CD8-positive, alpha-beta memory T cell (primary cell): ENCODE measurements around the gene SMG7. TPM values are rescaled to one million over a fixed set of nuclear protein-coding genes. Genes with fewer than 3 reads are reported as not detected.

ENCODE experiments used
- CTCF ChIA-PET: fragments of 350-600 bp; sonication (Branson Sonifier 250); formaldehyde crosslinking; loops from one replicate; lab custom pipeline; 2021; ENCODE audit warnings: antibody characterized with exemption; lab: Charles Lee
- POLR2A ChIA-PET: fragments of 350-600 bp; sonication (Branson Sonifier 250); formaldehyde crosslinking; loops from one replicate; lab custom pipeline; 2021; ENCODE audit warnings: antibody characterized with exemption; lab: Charles Lee
- DNase-seq, 5 donors: peaks; one replicate each; pipeline versions ENCODE4 v3.0.0 to v3.0.0-alpha.2; 2020 to 2022; ENCODE audit warnings: mixed read lengths in 1 of 5
- H3K27ac ChIP-seq: one replicate; pipeline ENCODE4 v1.7.0; 2013; ENCODE audit warnings: low read depth, mild to moderate bottlenecking, low read length, moderate library complexity
- H3K27me3 ChIP-seq: 2 replicates; pipeline ENCODE4 v1.7.0; 2013; ENCODE audit warnings: low read length, mild to moderate bottlenecking; ENCODE audit not compliant: insufficient read depth, poor library complexity, severe bottlenecking
- H3K36me3 ChIP-seq: 2 replicates; pipeline ENCODE4 v1.7.0; 2013; ENCODE audit warnings: mild to moderate bottlenecking, low read length, moderate library complexity; ENCODE audit not compliant: insufficient read depth
- H3K4me1 ChIP-seq: 2 replicates; pipeline ENCODE4 v1.7.0; 2013; ENCODE audit warnings: mild to moderate bottlenecking, low read length, moderate library complexity; ENCODE audit not compliant: insufficient read depth
- H3K4me3 ChIP-seq: 2 replicates; pipeline ENCODE4 v1.7.0; 2013; ENCODE audit warnings: mild to moderate bottlenecking, low read length
- H3K9me3 ChIP-seq: 2 replicates; pipeline ENCODE4 v1.7.0; 2013; ENCODE audit warnings: mild to moderate bottlenecking, low read length
- H3K27ac Mint-ChIP-seq, 8 donors: one replicate each; pipeline ENCODE4 v1.8.0; 2020 to 2021; ENCODE audit warnings: mixed read lengths in 8 of 8, mild to moderate bottlenecking in 6 of 8, inconsistent platforms in 3 of 8, moderate library complexity in 3 of 8
- H3K27me3 Mint-ChIP-seq, 2 donors: one replicate each; pipeline ENCODE4 v1.8.0; 2020 to 2021; ENCODE audit warnings: mixed read lengths in 2 of 2, mild to moderate bottlenecking in 1 of 2, moderate library complexity in 1 of 2
- H3K36me3 Mint-ChIP-seq, 3 donors: one replicate each; pipeline ENCODE4 v1.8.0; 2020 to 2021; ENCODE audit warnings: mixed read lengths in 3 of 3, inconsistent platforms in 1 of 3, mild to moderate bottlenecking in 1 of 3
- H3K4me1 Mint-ChIP-seq, 3 donors: one replicate each; pipeline ENCODE4 v1.8.0; 2020 to 2021; ENCODE audit warnings: mixed read lengths in 3 of 3, inconsistent platforms in 1 of 3, mild to moderate bottlenecking in 1 of 3
- H3K4me3 Mint-ChIP-seq, 7 donors: one replicate each; pipeline ENCODE4 v1.8.0; 2020 to 2021; ENCODE audit warnings: mixed read lengths in 7 of 7, mild to moderate bottlenecking in 6 of 7, moderate library complexity in 4 of 7, inconsistent platforms in 2 of 7
- H3K9me3 Mint-ChIP-seq, 5 donors: one replicate each; pipeline ENCODE4 v1.8.0; 2020 to 2022; ENCODE audit warnings: mixed read lengths in 5 of 5, mild to moderate bottlenecking in 3 of 5, moderate library complexity in 2 of 5, inconsistent platforms in 1 of 5
- polyA plus RNA-seq: library from polyadenylated mRNA; unstranded; fragments of 300-500 nt; fragmentation: Illumina TruSeq; gene quantifications from one replicate; pipeline ENCODE4 v1.2.3, GENCODE V29; 2021
- total RNA-seq, 2 experiments: library from RNA; stranded (reverse); gene quantifications; one replicate each; pipeline ENCODE4 v1.2.3, GENCODE V29; 2021

Gene SMG7
- total and polyA plus RNA-seq, 3 experiments from 2014 or later: 30.5 to 74.7 (median 72.7) TPM

- CTCF ChIA-PET: interaction anchor here (0.7 to 1.1 kb wide), 5 partner anchors 18 to 214 kb away, joined by 3 to 6 read pairs (median 3); no protein-coding TSS in a partner anchor
- DNase-seq: peak; percentile 60 to 84 (median 71)
- Histone ChIP-seq H3K4me1 (peaks cover 28% of the 10 kb centered on the region), H3K4me3 (peak overlapping the region; percentile 95), H3K27me3 (no peaks in the 10 kb centered on the region), H3K9me3 (no peaks in the 10 kb centered on the region), H3K36me3 (peaks cover 2% of the 10 kb centered on the region), H3K27ac (peak overlapping the region; percentile 99)
- POLR2A ChIA-PET: interaction anchor here (0.6 to 1.0 kb wide), 2 partner anchors 47 to 213 kb away, joined by 3 read pairs; no protein-coding TSS in a partner anchor
- H3K27me3 Mint-ChIP-seq: peaks cover 0 to 6% of the 10 kb centered on the region in 2 donors
- H3K4me1 Mint-ChIP-seq: peaks cover 26 to 30% (median 29%) of the 10 kb centered on the region in 3 donors
- H3K9me3 Mint-ChIP-seq: no peaks in the 10 kb centered on the region
- H3K27ac Mint-ChIP-seq: peak overlapping the region; percentile 96 to 100 (median 100)
- H3K36me3 Mint-ChIP-seq: peaks cover 0 to 26% (median 0%) of the 10 kb centered on the region in 3 donors
- H3K4me3 Mint-ChIP-seq: peak overlapping the region; percentile 96 to 100 (median 99)
These were observed 1.1 kb upstream of the SMG7 start for GRCh38 chr1:183470961-183471742.

GRCh38 chr1:183471743-183472487 is 384 bp upstream of the SMG7 start:
- peak; percentile 95 to 98 (median 96) for DNase-seq
- H3K4me1 ChIP-seq: peaks cover 35% of the 10 kb centered on the region
- CTCF ChIA-PET: interaction anchor here (0.8 to 1.7 kb wide), 4 partner anchors 14 to 162 kb away, joined by 3 to 4 read pairs (median 3); no protein-coding TSS in a partner anchor
- Mint-ChIP-seq H3K27ac (peak overlapping the region; percentile 96 to 100 (median 100)), H3K27me3 (peaks cover 0 to 6% of the 10 kb centered on the region in 2 donors), H3K9me3 (no peaks in the 10 kb centered on the region), H3K36me3 (peaks cover 0 to 26% (median 0%) of the 10 kb centered on the region in 3 donors), H3K4me1 (peaks cover 26 to 30% (median 29%) of the 10 kb centered on the region in 3 donors), H3K4me3 (peak overlapping the region; percentile 96 to 100 (median 99))
- H3K27ac ChIP-seq: peak overlapping the region; percentile 99
- H3K9me3 ChIP-seq: no peaks in the 10 kb centered on the region
- H3K4me3 ChIP-seq: peak overlapping the region; percentile 95
- H3K36me3 ChIP-seq: peaks cover 2% of the 10 kb centered on the region
- H3K27me3 ChIP-seq: no peaks in the 10 kb centered on the region
- POLR2A ChIA-PET: no interaction called here

- Histone ChIP-seq H3K4me3 (peak overlapping the region; percentile 95), H3K9me3 (no peaks in the 10 kb centered on the region), H3K36me3 (peaks cover 2% of the 10 kb centered on the region), H3K4me1 (peaks cover 47% of the 10 kb centered on the region), H3K27ac (peak overlapping the region; percentile 99), H3K27me3 (no peaks in the 10 kb centered on the region)
- peaks cover 0 to 26% (median 0%) of the 10 kb centered on the region in 3 donors for H3K36me3 Mint-ChIP-seq
- POLR2A ChIA-PET: no interaction called here
- H3K27ac Mint-ChIP-seq: peak overlapping the region; percentile 88 to 100 (median 99)
- CTCF ChIA-PET: interaction anchor here (1.1 to 1.7 kb wide), 2 partner anchors 62 to 150 kb away, joined by 3 to 4 read pairs; no protein-coding TSS in a partner anchor
- peaks cover 0 to 6% of the 10 kb centered on the region in 2 donors for H3K27me3 Mint-ChIP-seq
- peak overlapping the region; percentile 96 to 100 (median 99) for H3K4me3 Mint-ChIP-seq
- H3K4me1 Mint-ChIP-seq: peaks cover 32 to 35% (median 35%) of the 10 kb centered on the region in 3 donors
- DNase-seq: no peak
- H3K9me3 Mint-ChIP-seq: no peaks in the 10 kb centered on the region
These were observed 878 bp downstream of the SMG7 start for GRCh38 chr1:183473217-183473536.

- Mint-ChIP-seq H3K4me1 (peaks cover 50 to 53% (median 52%) of the 10 kb centered on the region in 3 donors), H3K27me3 (peaks cover 0 to 5% of the 10 kb centered on the region in 2 donors), H3K36me3 (peaks cover 0 to 18% (median 2%) of the 10 kb centered on the region in 3 donors), H3K9me3 (no peaks in the 10 kb centered on the region), H3K4me3 (no peak overlapping the region), H3K27ac (no peak overlapping the region)
- H3K4me3 ChIP-seq: no peak overlapping the region
- ChIA-PET CTCF (interaction anchor here (0.9 kb wide), 1 partner anchor 9 kb away, joined by 3 read pairs; no protein-coding TSS in a partner anchor), POLR2A (no interaction called here)
- H3K9me3 ChIP-seq: no peaks in the 10 kb centered on the region
- no peak for DNase-seq
- peaks cover 70% of the 10 kb centered on the region for H3K4me1 ChIP-seq
- H3K36me3 ChIP-seq: peaks cover 2% of the 10 kb centered on the region
- no peaks in the 10 kb centered on the region for H3K27me3 ChIP-seq
- H3K27ac ChIP-seq: no peak overlapping the region
These were observed 3.8 kb downstream of the SMG7 start for GRCh38 chr1:183476081-183476480.

GRCh38 chr1:183477986-183478781 is 5.9 kb downstream of the SMG7 start:
- peaks cover 2% of the 10 kb centered on the region for H3K36me3 ChIP-seq
- H3K27me3 ChIP-seq: no peaks in the 10 kb centered on the region
- H3K27me3 Mint-ChIP-seq: no peaks in the 10 kb centered on the region
- H3K4me3 ChIP-seq: no peak overlapping the region
- peaks cover 0 to 3% (median 1%) of the 10 kb centered on the region in 3 donors for H3K36me3 Mint-ChIP-seq
- no peak overlapping the region for H3K27ac ChIP-seq
- peak overlapping the region; percentile 5 to 60 (median 49) for H3K4me3 Mint-ChIP-seq
- CTCF ChIA-PET: no interaction called here
- DNase-seq: no peak
- peaks cover 82% of the 10 kb centered on the region for H3K4me1 ChIP-seq
- H3K27ac Mint-ChIP-seq: peak overlapping the region in 7 of 8 donors; percentile 4 to 84 (median 36)
- no peaks in the 10 kb centered on the region for H3K9me3 ChIP-seq
- H3K4me1 Mint-ChIP-seq: peaks cover 64 to 67% (median 65%) of the 10 kb centered on the region in 3 donors
- POLR2A ChIA-PET: no interaction called here
- no peaks in the 10 kb centered on the region for H3K9me3 Mint-ChIP-seq

GRCh38 chr1:183480971-183481441 is 8.7 kb downstream of the SMG7 start:
- H3K27ac Mint-ChIP-seq: peak overlapping the region in 5 of 8 donors; percentile 1 to 51 (median 9)
- Histone ChIP-seq H3K4me3 (no peak overlapping the region), H3K36me3 (no peaks in the 10 kb centered on the region), H3K9me3 (no peaks in the 10 kb centered on the region), H3K27me3 (no peaks in the 10 kb centered on the region), H3K4me1 (peaks cover 61% of the 10 kb centered on the region), H3K27ac (no peak overlapping the region)
- H3K27me3 Mint-ChIP-seq: no peaks in the 10 kb centered on the region
- peaks cover 70 to 82% (median 78%) of the 10 kb centered on the region in 3 donors for H3K4me1 Mint-ChIP-seq
- ChIA-PET CTCF (no interaction called here), POLR2A (no interaction called here)
- peaks cover 0 to 4% (median 3%) of the 10 kb centered on the region in 3 donors for H3K36me3 Mint-ChIP-seq
- no peak for DNase-seq
- no peak overlapping the region for H3K4me3 Mint-ChIP-seq
- H3K9me3 Mint-ChIP-seq: no peaks in the 10 kb centered on the region

GRCh38 chr1:183483224-183483623 is 10.9 kb downstream of the SMG7 start:
- H3K27ac Mint-ChIP-seq: no peak overlapping the region
- H3K9me3 Mint-ChIP-seq: no peaks in the 10 kb centered on the region
- H3K27me3 Mint-ChIP-seq: no peaks in the 10 kb centered on the region

More at GRCh38 chr1:183483224-183483623, 10.9 kb downstream of the SMG7 start:
- ChIA-PET POLR2A (no interaction called here), CTCF (no interaction called here)
- H3K4me3 ChIP-seq: no peak overlapping the region
- H3K36me3 ChIP-seq: no peaks in the 10 kb centered on the region
- H3K36me3 Mint-ChIP-seq: peaks cover 0 to 7% (median 3%) of the 10 kb centered on the region in 3 donors
- no peak overlapping the region for H3K4me3 Mint-ChIP-seq
- peaks cover 78 to 96% (median 87%) of the 10 kb centered on the region in 3 donors for H3K4me1 Mint-ChIP-seq
- H3K9me3 ChIP-seq: no peaks in the 10 kb centered on the region
- H3K27ac ChIP-seq: no peak overlapping the region
- no peaks in the 10 kb centered on the region for H3K27me3 ChIP-seq
- H3K4me1 ChIP-seq: peaks cover 58% of the 10 kb centered on the region
- DNase-seq: no peak
